ENCODE data around the gene RFX4.

RFX4 gene

DNA sequence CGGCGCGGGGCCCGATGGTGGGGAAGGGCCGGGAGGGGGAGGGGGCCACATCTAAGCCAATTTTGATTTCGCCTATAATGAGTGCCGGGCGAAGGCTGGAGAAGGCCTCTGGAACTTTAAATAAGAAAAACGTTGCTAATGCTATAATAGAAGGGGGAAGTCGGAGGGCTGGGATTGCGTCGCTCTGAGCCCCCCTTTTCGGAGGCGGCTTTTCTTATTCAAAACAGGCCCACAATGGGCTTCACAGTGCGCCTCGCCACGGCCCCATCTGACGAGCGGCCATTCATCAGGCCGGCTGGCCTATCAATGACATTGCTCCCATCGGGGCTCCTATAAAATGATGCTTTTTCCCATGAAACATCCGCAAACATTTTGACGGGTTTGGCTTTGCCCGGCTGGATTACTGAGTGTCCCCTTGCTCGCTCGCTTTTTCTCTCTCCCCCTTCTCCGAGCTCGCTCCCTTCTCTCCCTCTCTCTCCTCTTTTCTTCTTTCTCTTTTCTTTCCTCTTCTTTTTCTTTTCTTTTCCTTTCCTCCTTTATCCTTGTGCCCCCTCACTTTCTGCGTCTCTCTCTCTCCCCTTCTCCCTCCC lies at the start of gene RFX4:
Gene RFX4 (plus strand): TSS at position 364 of the 590 bp plus-strand sequence. CDS start 317 bp downstream, outside the sequence.
- DNase-seq (ENCODE audit: low read depth, low spot score) = no peak
- Histone ChIP-seq H3K4me3 (peak within 1 kb of the TSS; percentile 72), H3K36me3 (ENCODE audit: insufficient read depth, low read length) (no peaks in the 10 kb centered on the region), H3K9ac (ENCODE audit: insufficient read length) (no peak within 1 kb of the TSS), H3K27ac (no peak within 1 kb of the TSS), H3K9me3 (ENCODE audit: low read depth, low read length) (no peaks in the 10 kb centered on the region)
- TF ChIP-seq FOXP2 (optimal IDR thresholded peaks at IDR 0.05; ENCODE audit: control extremely low read depth, extremely low read length, insufficient read depth) (no peak), POLR2AphosphoS5 (IDR thresholded peaks at IDR 0.05; ENCODE audit: borderline replicate concordance, low read depth, low read length) (no peak), EZH2 (IDR thresholded peaks at IDR 0.05) (peak; percentile 52)

DNA sequence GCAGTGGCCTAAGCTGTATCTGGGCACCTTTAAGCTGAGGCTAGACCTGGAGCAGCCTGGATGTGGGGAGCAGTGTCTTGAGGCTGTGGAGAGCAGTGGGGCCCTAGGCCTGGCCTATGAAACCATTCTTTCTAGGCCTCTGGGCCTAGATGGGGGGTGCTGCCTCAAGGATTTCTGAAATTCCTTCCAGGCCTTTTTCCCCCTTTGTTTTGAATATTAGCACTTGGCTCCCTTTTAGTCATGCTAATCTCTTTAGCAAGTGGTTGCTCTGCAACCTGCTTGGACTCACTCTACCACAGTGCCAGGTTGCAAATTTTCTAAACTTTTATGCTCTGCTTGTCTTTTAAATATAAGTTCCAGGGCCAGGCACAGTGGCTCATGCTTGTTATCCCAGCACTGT lies 41.6 kb upstream of the RFX4 start:
- no peak for DNase-seq (ENCODE audit: low read depth, low spot score)
- Histone ChIP-seq H3K9ac (ENCODE audit: insufficient read length) (no peak overlapping the region), H3K9me3 (ENCODE audit: low read depth, low read length) (no peaks in the 10 kb centered on the region), H3K36me3 (ENCODE audit: insufficient read depth, low read length) (no peaks in the 10 kb centered on the region), H3K4me3 (no peak overlapping the region), H3K27ac (no peak overlapping the region)
- TF ChIP-seq POLR2AphosphoS5 (IDR thresholded peaks at IDR 0.05; ENCODE audit: borderline replicate concordance, low read depth, low read length) = no peak
- TF ChIP-seq EZH2 (IDR thresholded peaks at IDR 0.05) = no peak
- no peak for TF ChIP-seq FOXP2 (optimal IDR thresholded peaks at IDR 0.05; ENCODE audit: control extremely low read depth, extremely low read length, insufficient read depth)

DNA sequence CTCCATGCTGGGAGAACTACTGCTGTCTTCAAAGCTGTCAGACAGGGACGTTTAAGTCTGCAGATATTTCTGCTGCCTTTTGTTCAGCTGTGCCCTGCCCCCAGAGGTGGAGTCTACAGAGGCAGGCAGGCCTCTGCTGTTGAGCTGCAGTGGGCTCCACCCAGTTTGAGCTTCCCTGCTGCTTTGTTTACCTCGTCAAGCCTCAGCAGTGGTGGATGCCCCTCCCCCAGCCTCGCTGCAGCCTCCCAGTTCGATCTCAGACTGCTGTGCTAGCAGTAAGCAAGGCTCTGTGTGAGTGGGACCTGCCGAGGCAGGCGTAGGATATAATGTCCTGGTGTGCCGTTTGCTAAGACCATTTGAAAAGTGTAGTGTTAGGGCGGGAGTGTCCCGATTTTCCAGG lies 31.4 kb upstream of the RFX4 start:
- Histone ChIP-seq H3K9ac (ENCODE audit: insufficient read length) (no peak overlapping the region), H3K27ac (no peak overlapping the region), H3K4me3 (no peak overlapping the region), H3K36me3 (ENCODE audit: insufficient read depth, low read length) (no peaks in the 10 kb centered on the region), H3K9me3 (ENCODE audit: low read depth, low read length) (no peaks in the 10 kb centered on the region)
- DNase-seq (ENCODE audit: low read depth, low spot score) = no peak
- TF ChIP-seq EZH2 (IDR thresholded peaks at IDR 0.05) (no peak), FOXP2 (optimal IDR thresholded peaks at IDR 0.05; ENCODE audit: control extremely low read depth, extremely low read length, insufficient read depth) (no peak), POLR2AphosphoS5 (IDR thresholded peaks at IDR 0.05; ENCODE audit: borderline replicate concordance, low read depth, low read length) (no peak)

DNA sequence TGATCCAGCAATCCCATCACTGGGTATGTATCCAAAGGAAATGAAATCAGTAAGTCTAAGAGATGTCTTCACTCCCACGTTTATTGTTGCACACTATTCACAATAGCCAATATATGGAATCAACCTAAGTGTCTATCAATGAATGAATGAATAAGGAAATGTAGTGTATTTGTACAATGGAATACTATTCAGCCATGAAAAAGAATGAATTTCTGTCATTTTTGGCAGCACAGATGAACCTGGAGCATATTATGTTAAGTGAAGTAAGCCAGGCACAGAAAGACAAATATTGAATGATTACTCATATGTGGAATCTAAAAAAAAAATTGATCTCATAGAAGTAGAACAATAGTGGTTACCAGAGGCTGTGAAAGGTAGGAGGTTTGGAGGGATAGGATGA lies 30.6 kb upstream of the RFX4 start:
- Histone ChIP-seq H3K27ac (no peak overlapping the region), H3K9ac (ENCODE audit: insufficient read length) (no peak overlapping the region), H3K4me3 (no peak overlapping the region), H3K9me3 (ENCODE audit: low read depth, low read length) (no peaks in the 10 kb centered on the region), H3K36me3 (ENCODE audit: insufficient read depth, low read length) (no peaks in the 10 kb centered on the region)
- DNase-seq (ENCODE audit: low read depth, low spot score) = no peak
- TF ChIP-seq EZH2 (IDR thresholded peaks at IDR 0.05) = no peak
- TF ChIP-seq POLR2AphosphoS5 (IDR thresholded peaks at IDR 0.05; ENCODE audit: borderline replicate concordance, low read depth, low read length) = no peak
- TF ChIP-seq FOXP2 (optimal IDR thresholded peaks at IDR 0.05; ENCODE audit: control extremely low read depth, extremely low read length, insufficient read depth) = no peak

DNA sequence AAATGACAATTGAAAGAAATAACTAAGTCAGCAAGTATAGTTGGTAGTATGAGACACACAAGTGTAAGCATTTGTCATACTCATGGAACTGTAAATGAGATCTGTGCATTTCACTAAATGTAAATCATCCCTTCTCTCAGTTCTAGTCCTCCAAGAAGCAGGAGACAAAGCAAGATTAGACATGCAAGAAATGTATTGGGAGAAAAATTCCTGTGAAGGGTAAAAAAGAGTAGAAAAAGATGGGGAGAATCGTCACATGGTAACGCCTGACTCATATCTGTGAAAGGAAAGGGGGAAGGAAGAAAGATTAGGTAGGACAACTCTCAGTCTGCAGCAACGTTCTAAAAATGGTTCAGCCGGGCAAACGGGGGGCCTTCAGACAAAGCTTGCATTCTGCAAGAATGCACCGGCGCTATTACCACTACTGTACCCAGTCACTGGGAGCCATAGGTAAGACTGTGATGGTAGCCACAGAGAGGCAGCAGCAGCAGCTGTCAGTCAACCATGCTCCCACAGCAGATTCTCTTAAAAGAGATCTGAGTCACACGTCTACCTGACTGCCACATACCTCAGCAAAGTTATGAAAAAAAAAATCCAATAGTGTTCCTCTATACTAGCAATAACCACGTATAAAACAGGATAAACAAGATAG lies 18.0 kb upstream of the RFX4 start:
- H3K4me3 ChIP-seq = no peak overlapping the region
- no peak for TF ChIP-seq EZH2 (IDR thresholded peaks at IDR 0.05)
- no peak for TF ChIP-seq POLR2AphosphoS5 (IDR thresholded peaks at IDR 0.05; ENCODE audit: borderline replicate concordance, low read depth, low read length)
- TF ChIP-seq FOXP2 (optimal IDR thresholded peaks at IDR 0.05; ENCODE audit: control extremely low read depth, extremely low read length, insufficient read depth) = no peak

DNA sequence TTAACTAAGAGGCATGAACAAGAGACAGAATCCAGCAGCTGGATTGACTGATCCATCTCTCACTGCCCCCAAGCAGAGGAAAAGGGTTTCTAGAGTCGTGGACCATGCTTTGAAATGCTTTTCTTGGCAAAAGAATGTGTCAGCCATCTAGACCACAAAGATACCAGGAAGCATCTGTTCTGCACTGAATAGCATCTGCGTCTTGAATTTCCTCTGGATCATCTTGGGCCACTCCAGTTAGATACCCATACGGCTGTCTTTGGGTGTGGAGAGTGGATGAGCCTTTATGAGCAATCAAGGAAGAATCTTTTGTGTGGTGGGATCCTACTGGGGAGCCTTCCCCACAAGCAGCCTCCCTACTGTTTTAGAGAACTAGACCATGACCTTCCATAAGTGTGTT lies 16.0 kb upstream of the RFX4 start:
- no peak overlapping the region for H3K27ac ChIP-seq
- H3K4me3 ChIP-seq = no peak overlapping the region
- no peaks in the 10 kb centered on the region for H3K9me3 ChIP-seq (ENCODE audit: low read depth, low read length)
- H3K36me3 ChIP-seq (ENCODE audit: insufficient read depth, low read length) = no peaks in the 10 kb centered on the region
- TF ChIP-seq EZH2 (IDR thresholded peaks at IDR 0.05) = no peak
- no peak for TF ChIP-seq FOXP2 (optimal IDR thresholded peaks at IDR 0.05; ENCODE audit: control extremely low read depth, extremely low read length, insufficient read depth)
- TF ChIP-seq POLR2AphosphoS5 (IDR thresholded peaks at IDR 0.05; ENCODE audit: borderline replicate concordance, low read depth, low read length) = no peak
- H3K9ac ChIP-seq (ENCODE audit: insufficient read length) = no peak overlapping the region
- DNase-seq (ENCODE audit: low read depth, low spot score) = no peak

More for the DNA sequence above, 18.0 kb upstream of the RFX4 start:
- no peak overlapping the region for H3K9ac ChIP-seq (ENCODE audit: insufficient read length)
- no peak overlapping the region for H3K27ac ChIP-seq
- no peaks in the 10 kb centered on the region for H3K36me3 ChIP-seq (ENCODE audit: insufficient read depth, low read length)
- no peaks in the 10 kb centered on the region for H3K9me3 ChIP-seq (ENCODE audit: low read depth, low read length)
- no peak for DNase-seq (ENCODE audit: low read depth, low spot score)

DNA sequence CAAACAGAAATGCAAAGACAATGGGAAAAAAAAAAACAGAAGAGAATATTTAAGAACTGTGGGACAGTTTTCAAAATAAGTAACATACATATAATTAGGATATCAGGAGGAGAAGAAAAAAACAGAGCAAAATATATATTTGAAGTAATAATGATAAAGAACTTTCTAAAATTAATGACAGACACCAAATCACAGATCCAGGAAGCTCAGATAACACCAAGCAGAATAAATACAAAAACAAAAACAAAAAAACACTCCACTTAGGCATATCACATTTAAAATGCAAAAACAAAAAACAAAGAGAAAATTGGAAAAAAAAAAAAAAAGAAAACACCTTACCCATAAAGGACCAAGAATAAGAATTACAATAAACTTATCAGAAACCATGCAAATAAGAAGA lies 9.6 kb upstream of the RFX4 start:
- TF ChIP-seq POLR2AphosphoS5 (IDR thresholded peaks at IDR 0.05; ENCODE audit: borderline replicate concordance, low read depth, low read length) = no peak
- no peak for TF ChIP-seq EZH2 (IDR thresholded peaks at IDR 0.05)
- no peak for TF ChIP-seq FOXP2 (optimal IDR thresholded peaks at IDR 0.05; ENCODE audit: control extremely low read depth, extremely low read length, insufficient read depth)
- DNase-seq (ENCODE audit: low read depth, low spot score) = no peak
- Histone ChIP-seq H3K4me3 (no peak overlapping the region), H3K9me3 (ENCODE audit: low read depth, low read length) (no peaks in the 10 kb centered on the region), H3K9ac (ENCODE audit: insufficient read length) (no peak overlapping the region), H3K36me3 (ENCODE audit: insufficient read depth, low read length) (no peaks in the 10 kb centered on the region), H3K27ac (no peak overlapping the region)

DNA sequence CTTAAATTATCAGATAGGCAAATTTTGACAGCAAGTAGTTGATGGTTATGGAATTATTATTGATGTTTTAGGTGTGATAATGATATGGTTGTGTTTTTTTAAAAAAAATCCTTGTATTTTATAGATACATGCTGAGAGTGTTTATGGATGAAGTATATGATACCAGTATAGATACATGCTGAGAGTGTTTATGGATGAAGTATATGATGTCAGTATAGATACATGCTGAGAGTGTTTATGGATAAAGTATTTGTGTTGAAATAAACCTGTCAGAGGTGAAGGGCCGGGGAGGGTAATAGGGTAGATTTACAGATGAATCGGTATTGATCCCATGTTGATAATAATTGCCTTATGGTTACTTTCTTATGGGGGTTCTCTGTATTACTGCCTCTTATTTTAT lies 6.0 kb upstream of the RFX4 start:
- Histone ChIP-seq H3K9ac (ENCODE audit: insufficient read length) (no peak overlapping the region), H3K27ac (no peak overlapping the region), H3K4me3 (no peak overlapping the region), H3K36me3 (ENCODE audit: insufficient read depth, low read length) (no peaks in the 10 kb centered on the region), H3K9me3 (ENCODE audit: low read depth, low read length) (no peaks in the 10 kb centered on the region)
- DNase-seq (ENCODE audit: low read depth, low spot score) = no peak
- TF ChIP-seq FOXP2 (optimal IDR thresholded peaks at IDR 0.05; ENCODE audit: control extremely low read depth, extremely low read length, insufficient read depth) (no peak), EZH2 (IDR thresholded peaks at IDR 0.05) (no peak), POLR2AphosphoS5 (IDR thresholded peaks at IDR 0.05; ENCODE audit: borderline replicate concordance, low read depth, low read length) (no peak)

Measured in SK-N-MC (cell line).